Measurements from ENCODE around the gene IL15. TPM values are rescaled to one million over a fixed set of nuclear protein-coding genes. Genes with fewer than 3 reads are reported as not detected.

Gene IL15
- total RNA-seq, 1 donor from 2014 or later: 1.3 TPM

DNA sequence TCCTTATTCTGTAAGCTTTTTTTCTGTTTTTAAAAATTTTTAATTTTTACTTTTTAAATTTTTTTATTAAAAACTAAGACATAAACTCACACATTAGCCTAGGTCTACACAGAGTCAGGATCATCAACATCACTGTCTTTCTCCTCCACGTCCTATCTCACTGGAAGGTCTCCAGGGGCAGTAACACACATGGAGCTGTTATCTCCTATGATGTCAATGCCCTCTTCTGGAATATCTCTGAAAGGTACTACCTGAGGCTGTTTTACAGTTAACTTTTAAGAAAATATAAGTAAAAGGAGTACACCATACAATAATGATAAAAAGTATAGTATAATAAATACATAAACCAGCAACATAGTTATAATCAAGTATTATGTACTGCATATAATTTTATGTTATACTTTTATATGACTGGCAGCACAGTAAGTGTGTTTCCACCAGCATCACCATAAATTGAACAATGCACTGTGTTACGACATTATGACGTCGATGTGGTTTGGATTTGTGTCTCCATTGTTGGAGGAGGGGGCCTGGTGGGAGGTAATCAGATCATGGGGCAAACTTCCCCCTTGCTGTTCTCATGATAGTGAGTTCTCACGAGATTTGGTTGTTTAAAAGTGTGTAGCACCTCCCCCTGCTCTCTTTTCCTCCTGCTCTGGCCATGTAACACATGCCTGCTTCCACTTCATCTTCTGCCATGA is 21.3 kb downstream of the IL15 start:
- Mint-ChIP-seq H3K4me1 (ENCODE audit: low read depth) (peaks cover 15% of the 10 kb centered on the region), H3K27me3 (ENCODE audit: low read depth) (no peaks in the 10 kb centered on the region), H3K36me3 (ENCODE audit: low read depth) (no peaks in the 10 kb centered on the region), H3K9me3 (ENCODE audit: low read depth) (no peaks in the 10 kb centered on the region), H3K4me3 (ENCODE audit: unreplicated experiment) (no peak overlapping the region), H3K27ac (ENCODE audit: unreplicated experiment) (no peak overlapping the region)
- TF ChIP-seq, protein P1, sequence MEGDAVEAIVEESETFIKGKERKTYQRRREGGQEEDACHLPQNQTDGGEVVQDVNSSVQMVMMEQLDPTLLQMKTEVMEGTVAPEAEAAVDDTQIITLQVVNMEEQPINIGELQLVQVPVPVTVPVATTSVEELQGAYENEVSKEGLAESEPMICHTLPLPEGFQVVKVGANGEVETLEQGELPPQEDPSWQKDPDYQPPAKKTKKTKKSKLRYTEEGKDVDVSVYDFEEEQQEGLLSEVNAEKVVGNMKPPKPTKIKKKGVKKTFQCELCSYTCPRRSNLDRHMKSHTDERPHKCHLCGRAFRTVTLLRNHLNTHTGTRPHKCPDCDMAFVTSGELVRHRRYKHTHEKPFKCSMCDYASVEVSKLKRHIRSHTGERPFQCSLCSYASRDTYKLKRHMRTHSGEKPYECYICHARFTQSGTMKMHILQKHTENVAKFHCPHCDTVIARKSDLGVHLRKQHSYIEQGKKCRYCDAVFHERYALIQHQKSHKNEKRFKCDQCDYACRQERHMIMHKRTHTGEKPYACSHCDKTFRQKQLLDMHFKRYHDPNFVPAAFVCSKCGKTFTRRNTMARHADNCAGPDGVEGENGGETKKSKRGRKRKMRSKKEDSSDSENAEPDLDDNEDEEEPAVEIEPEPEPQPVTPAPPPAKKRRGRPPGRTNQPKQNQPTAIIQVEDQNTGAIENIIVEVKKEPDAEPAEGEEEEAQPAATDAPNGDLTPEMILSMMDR (IDR thresholded peaks at IDR 0.05): peak; percentile 8
- DNase-seq (ENCODE audit: low spot score): no peak

DNA sequence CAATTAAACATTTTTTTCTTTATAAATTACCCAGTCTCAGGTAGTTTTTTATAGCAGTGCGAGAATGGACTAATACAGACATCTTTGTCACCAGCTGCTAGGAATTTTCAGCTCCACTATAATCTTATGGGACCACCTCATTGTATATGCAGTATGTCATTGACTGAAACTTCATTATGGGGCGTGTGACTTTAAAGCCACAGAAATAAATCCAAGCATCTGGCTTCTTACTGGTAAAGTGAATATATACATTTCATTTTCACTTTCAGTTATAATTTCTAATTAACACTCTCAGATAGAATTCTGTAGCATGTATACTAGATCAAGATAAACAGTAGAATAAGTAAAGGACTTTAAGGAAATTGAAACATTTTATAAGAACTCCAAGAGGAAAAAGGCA is 21.9 kb downstream of the IL15 start:
- Mint-ChIP-seq H3K4me3 (ENCODE audit: unreplicated experiment) (no peak overlapping the region), H3K27ac (ENCODE audit: unreplicated experiment) (no peak overlapping the region), H3K4me1 (ENCODE audit: low read depth) (peaks cover 11% of the 10 kb centered on the region), H3K9me3 (ENCODE audit: low read depth) (no peaks in the 10 kb centered on the region), H3K27me3 (ENCODE audit: low read depth) (no peaks in the 10 kb centered on the region), H3K36me3 (ENCODE audit: low read depth) (no peaks in the 10 kb centered on the region)
- DNase-seq (ENCODE audit: low spot score): no peak
- TF ChIP-seq, protein P1 (IDR thresholded peaks at IDR 0.05): no peak

DNA sequence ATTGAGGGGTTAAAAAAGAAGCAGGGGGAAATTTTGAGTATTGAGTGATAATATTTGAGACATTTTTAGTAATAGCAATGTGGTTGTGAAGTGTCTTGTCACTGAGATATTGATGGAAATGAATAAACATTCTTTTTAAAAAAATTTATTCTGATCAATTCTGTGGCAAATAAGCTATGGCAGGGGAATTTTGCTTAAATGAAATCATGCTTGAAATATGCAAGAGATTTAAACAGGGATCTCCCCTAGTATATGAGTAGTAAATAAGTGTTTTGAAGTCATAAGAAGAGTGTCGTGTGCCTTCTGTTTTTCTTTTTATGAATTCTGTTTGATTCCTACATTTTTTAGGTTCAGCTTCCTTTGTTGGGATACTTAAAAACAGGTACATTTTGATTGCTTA is 23.2 kb downstream of the IL15 start:
- Mint-ChIP-seq H3K27me3 (ENCODE audit: low read depth) (no peaks in the 10 kb centered on the region), H3K36me3 (ENCODE audit: low read depth) (no peaks in the 10 kb centered on the region), H3K4me3 (ENCODE audit: unreplicated experiment) (no peak overlapping the region), H3K9me3 (ENCODE audit: low read depth) (no peaks in the 10 kb centered on the region), H3K27ac (ENCODE audit: unreplicated experiment) (no peak overlapping the region), H3K4me1 (ENCODE audit: low read depth) (no peaks in the 10 kb centered on the region)
- TF ChIP-seq, protein P1 (IDR thresholded peaks at IDR 0.05): no peak
- DNase-seq (ENCODE audit: low spot score): no peak

DNA sequence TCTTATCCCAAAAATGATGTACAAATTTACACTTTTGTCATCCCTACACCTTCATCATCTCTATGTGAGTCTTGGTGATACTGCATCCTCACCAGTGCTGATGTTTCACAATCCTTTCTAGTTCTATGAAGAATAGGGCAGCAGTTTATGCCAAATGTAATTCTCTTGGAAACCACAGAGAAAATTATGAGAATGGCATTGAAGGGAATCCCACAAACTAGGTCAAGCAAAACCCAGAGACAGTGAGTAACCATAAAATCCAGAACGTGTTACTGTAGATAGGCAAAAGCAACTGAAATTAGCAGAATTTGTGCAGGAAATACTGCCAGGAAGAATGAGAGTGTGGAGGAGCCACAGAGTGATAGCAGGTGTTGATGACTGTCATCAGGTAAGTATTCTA is 24.5 kb downstream of the IL15 start:
- Mint-ChIP-seq H3K36me3 (ENCODE audit: low read depth) (no peaks in the 10 kb centered on the region), H3K4me1 (ENCODE audit: low read depth) (no peaks in the 10 kb centered on the region), H3K27ac (ENCODE audit: unreplicated experiment) (no peak overlapping the region), H3K9me3 (ENCODE audit: low read depth) (no peaks in the 10 kb centered on the region), H3K27me3 (ENCODE audit: low read depth) (no peaks in the 10 kb centered on the region), H3K4me3 (ENCODE audit: unreplicated experiment) (no peak overlapping the region)
- no peak for DNase-seq (ENCODE audit: low spot score)
- TF ChIP-seq, protein P1 (IDR thresholded peaks at IDR 0.05): no peak

DNA sequence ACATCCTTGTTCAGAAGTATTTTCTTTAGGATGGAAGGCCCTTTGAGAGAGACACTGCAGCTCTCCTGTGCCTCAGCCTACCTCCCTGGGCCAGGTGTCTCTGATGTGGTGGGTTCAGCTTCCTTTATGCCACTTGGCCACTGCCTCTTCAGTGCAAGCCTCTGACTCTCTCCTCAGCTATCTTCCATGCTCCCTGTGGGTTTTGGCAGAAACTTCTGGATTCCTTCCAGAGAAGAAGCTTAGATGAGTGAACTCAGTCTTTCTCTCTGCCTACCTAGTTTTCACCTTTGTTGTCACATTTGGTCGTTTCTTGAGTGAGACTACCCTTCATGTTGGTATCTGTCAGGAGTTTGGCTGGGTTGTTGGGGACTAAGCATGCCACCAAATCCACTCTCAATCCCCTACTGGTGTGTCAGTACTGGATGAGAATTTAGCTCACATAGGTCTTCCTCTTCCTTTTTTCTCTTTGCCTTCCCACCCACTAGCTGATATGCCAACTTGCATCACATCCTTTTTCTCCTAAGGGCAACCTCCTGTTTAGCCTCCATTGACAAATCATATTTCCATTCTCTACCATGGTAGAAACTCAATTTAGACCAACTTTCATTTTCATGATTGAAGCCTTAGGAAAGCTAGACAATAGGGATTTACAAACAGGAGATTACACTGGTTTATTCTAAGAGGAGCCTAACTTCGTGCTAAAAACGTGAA is 32.0 kb downstream of the IL15 start:
- TF ChIP-seq, protein P1 (IDR thresholded peaks at IDR 0.05): no peak
- DNase-seq (ENCODE audit: low spot score): no peak
- H3K27ac Mint-ChIP-seq (ENCODE audit: unreplicated experiment): no peak overlapping the region
- H3K36me3 Mint-ChIP-seq (ENCODE audit: low read depth): no peaks in the 10 kb centered on the region
- H3K4me3 Mint-ChIP-seq (ENCODE audit: unreplicated experiment): no peak overlapping the region
- H3K4me1 Mint-ChIP-seq (ENCODE audit: low read depth): no peaks in the 10 kb centered on the region
- peaks cover 3% of the 10 kb centered on the region for H3K27me3 Mint-ChIP-seq (ENCODE audit: low read depth)
- no peaks in the 10 kb centered on the region for H3K9me3 Mint-ChIP-seq (ENCODE audit: low read depth)
